Small intestine (tissue), 16 donors: ENCODE data around the gene ANKRD17. TPM values are rescaled to one million over a fixed set of nuclear protein-coding genes. Genes with fewer than 3 reads are reported as not detected.
"Not testable (repeated sequence)": the region's sequence is repeated elsewhere in the genome, so short reads cannot be mapped to it uniquely, and the experiment has no call there.

Experiments used
- DNase-seq, 2 donors: peaks; one replicate each; pipeline versions ENCODE4 v3.0.0 to v3.0.0-alpha.2; 2013
- FAIRE-seq: peaks from 2 replicates; lab custom pipeline; 2012; peaks lifted over from hg19 to GRCh38; lab: Jason Lieb, UNC
- H3K27ac ChIP-seq, 3 donors: one replicate each; pipeline ENCODE4 v1.5.1; 2013; ENCODE audit warnings: low read length in 2 of 3, mild to moderate bottlenecking in 2 of 3, control low read depth in 1 of 3, inconsistent platforms in 1 of 3, low read depth in 1 of 3, moderate library complexity in 1 of 3
- H3K27me3 ChIP-seq, 3 donors: one replicate each; pipeline ENCODE4 v1.6.1; 2013; ENCODE audit warnings: low read length in 3 of 3, inconsistent platforms in 1 of 3; ENCODE audit not compliant: control insufficient read depth in 3 of 3, insufficient read depth in 3 of 3
- H3K36me3 ChIP-seq, 3 donors: one replicate each; pipeline ENCODE4 v1.6.1; 2013; ENCODE audit warnings: low read length in 3 of 3, inconsistent platforms in 1 of 3, low read depth in 1 of 3, mild to moderate bottlenecking in 1 of 3, moderate library complexity in 1 of 3; ENCODE audit not compliant: control insufficient read depth in 3 of 3, insufficient read depth in 2 of 3
- H3K4me1 ChIP-seq, 3 donors: one replicate each; pipeline ENCODE4 v1.6.1; 2013; ENCODE audit warnings: low read length in 2 of 3, inconsistent platforms in 1 of 3, low read depth in 1 of 3, mild to moderate bottlenecking in 1 of 3, moderate library complexity in 1 of 3; ENCODE audit not compliant: control insufficient read depth in 3 of 3, insufficient read depth in 2 of 3
- H3K4me3 ChIP-seq, 3 donors: one replicate each; pipeline ENCODE4 v1.5.1; 2013; ENCODE audit warnings: low read length in 3 of 3, control low read depth in 1 of 3, inconsistent platforms in 1 of 3, low read depth in 1 of 3, mild to moderate bottlenecking in 1 of 3, moderate library complexity in 1 of 3
- H3K9me3 ChIP-seq, 2 donors: one replicate each; pipeline ENCODE4 v1.6.1; 2013; ENCODE audit warnings: low read depth in 1 of 2, low read length in 1 of 2; ENCODE audit not compliant: control insufficient read depth in 2 of 2, insufficient read depth in 1 of 2
- WGBS, 3 donors: extraction: QIAGEN DNeasy Blood & Tissue Kit; methylation state at CpG; one replicate each; pipeline ENCODE4 v1.1.7; 2013; 5-methylcytosine and 5-hydroxymethylcytosine counted together
- long read RNA-seq, 10 donors: transcript quantifications; one replicate each; lab custom pipeline, GENCODE V29; 2026
- polyA plus RNA-seq, 4 donors: library from polyadenylated mRNA; stranded (reverse) in 3 of 4; unstranded in 1 of 4; fragments of 200-250 nt in 3 of 4; fragments of 120-200 nt in 1 of 4; gene quantifications; one replicate each; pipeline versions ENCODE4 v1.2.1 to v1.2.3, GENCODE V29; 2013
- donor health status: healthy with polysubstance abuse.
- donor health status: control.
- donor health status: control.
- donor health status: Bipolar disorder and iron deficiency.
- donor health status: healthy.

The ANKRD17 gene, protein sequence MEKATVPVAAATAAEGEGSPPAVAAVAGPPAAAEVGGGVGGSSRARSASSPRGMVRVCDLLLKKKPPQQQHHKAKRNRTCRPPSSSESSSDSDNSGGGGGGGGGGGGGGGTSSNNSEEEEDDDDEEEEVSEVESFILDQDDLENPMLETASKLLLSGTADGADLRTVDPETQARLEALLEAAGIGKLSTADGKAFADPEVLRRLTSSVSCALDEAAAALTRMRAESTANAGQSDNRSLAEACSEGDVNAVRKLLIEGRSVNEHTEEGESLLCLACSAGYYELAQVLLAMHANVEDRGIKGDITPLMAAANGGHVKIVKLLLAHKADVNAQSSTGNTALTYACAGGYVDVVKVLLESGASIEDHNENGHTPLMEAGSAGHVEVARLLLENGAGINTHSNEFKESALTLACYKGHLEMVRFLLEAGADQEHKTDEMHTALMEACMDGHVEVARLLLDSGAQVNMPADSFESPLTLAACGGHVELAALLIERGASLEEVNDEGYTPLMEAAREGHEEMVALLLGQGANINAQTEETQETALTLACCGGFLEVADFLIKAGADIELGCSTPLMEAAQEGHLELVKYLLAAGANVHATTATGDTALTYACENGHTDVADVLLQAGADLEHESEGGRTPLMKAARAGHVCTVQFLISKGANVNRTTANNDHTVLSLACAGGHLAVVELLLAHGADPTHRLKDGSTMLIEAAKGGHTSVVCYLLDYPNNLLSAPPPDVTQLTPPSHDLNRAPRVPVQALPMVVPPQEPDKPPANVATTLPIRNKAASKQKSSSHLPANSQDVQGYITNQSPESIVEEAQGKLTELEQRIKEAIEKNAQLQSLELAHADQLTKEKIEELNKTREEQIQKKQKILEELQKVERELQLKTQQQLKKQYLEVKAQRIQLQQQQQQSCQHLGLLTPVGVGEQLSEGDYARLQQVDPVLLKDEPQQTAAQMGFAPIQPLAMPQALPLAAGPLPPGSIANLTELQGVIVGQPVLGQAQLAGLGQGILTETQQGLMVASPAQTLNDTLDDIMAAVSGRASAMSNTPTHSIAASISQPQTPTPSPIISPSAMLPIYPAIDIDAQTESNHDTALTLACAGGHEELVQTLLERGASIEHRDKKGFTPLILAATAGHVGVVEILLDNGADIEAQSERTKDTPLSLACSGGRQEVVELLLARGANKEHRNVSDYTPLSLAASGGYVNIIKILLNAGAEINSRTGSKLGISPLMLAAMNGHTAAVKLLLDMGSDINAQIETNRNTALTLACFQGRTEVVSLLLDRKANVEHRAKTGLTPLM (N-terminal part only)
- polyA plus RNA-seq, result 10 to 100 TPM; 12.2 to 52.3 (median 12.9) TPM
- long read RNA-seq, donor 1, partial matches to known transcripts, result 46 of 46 reads
- long read RNA-seq, donor 1, other reads (novel, unspliced or antisense), result 0 of 46 reads
- long read RNA-seq, donor 2, partial matches to known transcripts, result 8 of 8 reads
- long read RNA-seq, donor 2, other reads (novel, unspliced or antisense), result 0 of 8 reads
- long read RNA-seq, donor 3, partial matches to known transcripts, result 31 of 31 reads
- long read RNA-seq, donor 3, other reads (novel, unspliced or antisense), result 0 of 31 reads
- long read RNA-seq, donor 4, result 0 reads
- long read RNA-seq, donor 5, result 0 reads
- long read RNA-seq, donor 6, partial matches to known transcripts, result 5 of 5 reads
- long read RNA-seq, donor 6, other reads (novel, unspliced or antisense), result 0 of 5 reads
- long read RNA-seq, donor 7, partial matches to known transcripts, result 7 of 7 reads
- long read RNA-seq, donor 7, other reads (novel, unspliced or antisense), result 0 of 7 reads
- long read RNA-seq, donor 8, result 0 reads
- long read RNA-seq, donor 9, result 0 reads
- long read RNA-seq, donor 10, partial matches to known transcripts, result 61 of 63 reads
- long read RNA-seq, donor 10, other reads (novel, unspliced or antisense), result 0 of 63 reads

DNA sequence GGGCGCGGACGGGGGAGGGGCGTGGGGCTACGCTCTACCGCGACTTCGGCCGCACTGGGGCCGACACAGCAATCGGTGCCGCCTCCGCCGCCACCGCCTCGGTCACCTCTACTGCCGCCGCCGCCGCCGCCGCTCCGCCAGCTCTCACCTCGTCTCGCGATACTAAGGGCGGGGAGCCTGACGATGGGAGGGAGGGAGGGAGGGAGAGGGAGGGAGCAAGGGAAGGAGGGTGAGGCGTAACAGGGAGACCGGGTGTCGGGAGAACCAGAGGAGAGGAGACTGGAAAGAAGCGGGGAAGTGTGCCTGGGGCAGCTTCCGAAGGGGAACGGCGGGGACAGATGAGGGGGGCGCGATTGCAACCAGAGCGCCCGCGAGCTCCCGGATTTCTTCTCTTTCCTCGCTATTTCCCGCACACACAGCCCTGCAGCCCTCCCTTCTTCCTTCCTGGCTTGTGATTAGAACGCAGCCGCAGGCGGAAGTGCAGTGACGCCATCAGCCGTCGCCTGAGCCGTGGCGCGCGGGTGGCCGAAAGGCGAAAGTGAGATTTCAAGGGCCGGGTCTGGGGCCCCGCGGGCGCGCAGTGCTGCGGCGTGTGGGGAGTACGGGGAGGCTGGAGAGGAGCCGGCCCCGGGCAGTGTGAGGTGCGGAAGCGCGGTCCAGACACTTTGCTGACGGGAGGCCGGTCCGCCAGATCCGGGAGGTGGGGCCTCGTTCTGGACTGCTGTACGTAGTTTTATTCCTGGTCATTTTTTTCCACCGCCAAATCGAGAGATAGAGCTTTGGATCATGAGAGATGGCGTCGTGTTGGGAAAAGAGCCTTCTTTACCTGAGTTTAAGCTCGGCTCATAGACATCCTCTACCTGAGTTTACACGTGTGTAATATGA, at the start of gene ANKRD17:
Gene ANKRD17 (minus strand): TSS at position 113 of the 885 bp plus-strand sequence. CDS start 130 bp downstream, outside the sequence.
- H3K4me3 ChIP-seq, result peak within 1 kb of the TSS; percentile 94 to 97 (median 96)
- peaks cover 0 to 16% (median 2%) of the 10 kb centered on the region in 3 donors for H3K4me1 ChIP-seq
- H3K9me3 ChIP-seq, result no peaks in the 10 kb centered on the region
- 0 to 1% (median 1%) methylated on average over 60 to 80 of the region's 80 CpGs for WGBS, 3 donors
- no peaks in the 10 kb centered on the region for H3K27me3 ChIP-seq
- H3K36me3 ChIP-seq, result peaks cover 0 to 6% (median 0%) of the 10 kb centered on the region in 3 donors
- H3K27ac ChIP-seq, result peak within 1 kb of the TSS; percentile 99 to 100 (median 100)
- DNase-seq (peak; percentile 94 to 99), FAIRE-seq (no peak)

DNA sequence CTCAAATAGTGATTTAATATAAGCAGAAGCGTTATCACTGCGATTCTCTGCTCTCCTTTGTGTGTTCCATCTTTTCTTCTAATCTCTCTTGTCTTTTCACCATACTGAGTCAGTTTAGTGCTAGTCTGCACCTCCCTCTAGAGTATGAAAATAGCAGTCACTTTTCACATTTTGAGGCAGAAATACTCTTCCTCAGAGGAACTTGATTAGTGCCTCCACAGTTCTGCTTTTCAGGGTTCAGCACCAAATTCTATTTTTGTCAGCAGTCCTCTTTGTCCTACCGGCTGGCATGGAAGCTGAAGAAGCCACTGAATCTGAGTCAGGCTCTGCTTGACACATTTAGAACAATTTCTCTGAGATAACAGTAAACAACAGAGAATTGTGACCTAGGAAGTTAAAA, 49.7 kb upstream of the ANKRD17 start:
- Histone ChIP-seq H3K27me3 (no peaks in the 10 kb centered on the region), H3K9me3 (peaks cover 0 to 4% of the 10 kb centered on the region in 2 donors), H3K4me1 (no peaks in the 10 kb centered on the region), H3K4me3 (no peak overlapping the region), H3K27ac (no peak overlapping the region), H3K36me3 (no peaks in the 10 kb centered on the region)
- FAIRE-seq (no peak), DNase-seq (peak; percentile 6 to 11)
- WGBS, 3 donors, result 58 to 84% (median 71%) methylated on average over 3 of the region's 3 CpGs

DNA sequence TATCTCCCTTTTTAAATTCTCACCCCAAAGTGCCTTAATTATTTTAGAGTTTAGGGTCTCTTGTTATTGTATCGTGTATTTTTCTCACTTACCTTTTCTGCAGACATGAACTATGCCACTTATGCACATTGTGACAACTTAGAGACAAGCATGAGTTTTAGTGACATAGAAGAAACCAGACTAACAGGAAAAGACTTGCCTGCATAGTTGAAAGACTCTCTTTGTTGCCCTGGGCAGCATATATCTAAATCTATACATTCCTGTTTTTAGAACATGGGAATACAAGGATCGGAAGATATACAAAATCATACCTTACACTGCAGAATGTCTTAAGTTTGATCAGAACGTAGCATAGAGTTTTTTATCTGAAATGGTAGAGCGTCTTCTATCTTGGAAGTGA, 45.1 kb upstream of the ANKRD17 start:
- 93 to 96% (median 94%) methylated on average over 4 of the region's 4 CpGs for WGBS, 3 donors

DNA sequence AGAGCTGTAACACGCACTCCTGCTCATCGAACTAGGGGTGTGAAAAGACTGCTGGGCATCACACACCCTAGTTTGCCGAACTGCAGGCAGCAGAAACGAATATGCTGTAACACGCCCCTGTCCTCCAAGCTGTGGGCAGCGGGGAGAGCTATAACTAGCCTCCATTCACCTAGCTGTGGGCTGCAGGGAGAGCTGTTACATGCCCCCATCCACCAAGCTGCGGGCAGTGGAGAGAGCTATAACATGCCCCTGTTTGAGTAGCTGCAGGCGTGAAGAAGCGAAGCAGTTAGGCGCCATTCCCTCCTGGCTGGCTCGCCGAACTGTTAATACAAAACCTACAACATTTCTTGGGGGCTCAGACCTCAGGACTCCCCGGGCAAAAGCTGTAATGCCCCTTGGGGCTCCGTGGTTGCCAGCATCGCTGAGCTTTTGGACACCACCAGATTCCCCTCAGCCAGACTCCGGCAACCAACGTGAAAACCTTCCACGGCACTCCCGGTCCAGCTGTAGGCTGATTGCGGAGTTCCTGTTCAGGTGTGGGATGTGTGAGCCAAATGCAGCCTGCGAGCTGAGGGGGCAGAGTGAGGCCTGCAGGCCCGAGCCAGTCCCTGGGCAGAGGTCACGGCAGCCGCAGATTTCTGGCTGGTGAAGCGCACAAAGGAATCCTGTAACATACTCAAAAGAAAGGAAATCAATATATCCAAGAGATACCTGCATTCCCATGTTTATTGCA, 41.1 kb upstream of the ANKRD17 start:
- no peaks in the 10 kb centered on the region for H3K4me1 ChIP-seq
- no peak overlapping the region for H3K4me3 ChIP-seq
- H3K27me3 ChIP-seq, result no peaks in the 10 kb centered on the region
- 90 to 91% (median 91%) methylated on average over 25 of the region's 25 CpGs for WGBS, 3 donors
- H3K9me3 ChIP-seq, result peaks cover 0 to 24% of the 10 kb centered on the region in 2 donors
- no peak for FAIRE-seq
- H3K36me3 ChIP-seq, result no peaks in the 10 kb centered on the region
- DNase-seq, result no peak
- no peak overlapping the region for H3K27ac ChIP-seq

More for the DNA sequence above, 45.1 kb upstream of the ANKRD17 start:
- H3K27ac ChIP-seq, result no peak overlapping the region
- H3K4me1 ChIP-seq, result no peaks in the 10 kb centered on the region
- no peaks in the 10 kb centered on the region for H3K27me3 ChIP-seq
- H3K4me3 ChIP-seq, result no peak overlapping the region
- H3K9me3 ChIP-seq, result peaks cover 0 to 12% of the 10 kb centered on the region in 2 donors
- H3K36me3 ChIP-seq, result no peaks in the 10 kb centered on the region
- FAIRE-seq (no peak), DNase-seq (no peak)

DNA sequence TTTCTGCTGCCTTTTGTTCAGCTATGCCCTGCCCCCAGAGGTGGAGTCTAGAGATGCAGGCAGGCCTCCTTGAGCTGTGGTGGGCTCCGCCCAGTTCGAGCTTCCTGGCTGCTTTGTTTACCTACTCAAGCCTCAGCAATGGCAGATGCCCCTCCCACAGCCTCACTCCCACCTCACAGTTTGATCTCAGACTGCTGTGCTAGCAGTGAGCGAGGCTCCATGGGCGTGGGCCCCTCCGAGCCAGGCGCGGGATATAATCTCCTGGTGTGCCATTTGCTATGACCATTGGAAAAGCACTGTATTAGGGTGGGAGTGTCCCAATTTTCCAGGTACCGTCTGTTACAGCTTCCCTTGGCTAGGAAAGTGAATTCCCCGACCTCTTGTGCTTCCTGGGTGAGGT, 34.1 kb upstream of the ANKRD17 start:
- H3K36me3 ChIP-seq, H3K4me3 ChIP-seq, H3K27me3 ChIP-seq, FAIRE-seq, DNase-seq, H3K4me1 ChIP-seq, H3K27ac ChIP-seq: not testable (repeated sequence)
- 80 to 87% (median 83%) methylated on average over 9 of the region's 9 CpGs for WGBS, 3 donors
- H3K9me3 ChIP-seq, result peaks cover 1 to 26% of the 10 kb centered on the region in 2 donors

DNA sequence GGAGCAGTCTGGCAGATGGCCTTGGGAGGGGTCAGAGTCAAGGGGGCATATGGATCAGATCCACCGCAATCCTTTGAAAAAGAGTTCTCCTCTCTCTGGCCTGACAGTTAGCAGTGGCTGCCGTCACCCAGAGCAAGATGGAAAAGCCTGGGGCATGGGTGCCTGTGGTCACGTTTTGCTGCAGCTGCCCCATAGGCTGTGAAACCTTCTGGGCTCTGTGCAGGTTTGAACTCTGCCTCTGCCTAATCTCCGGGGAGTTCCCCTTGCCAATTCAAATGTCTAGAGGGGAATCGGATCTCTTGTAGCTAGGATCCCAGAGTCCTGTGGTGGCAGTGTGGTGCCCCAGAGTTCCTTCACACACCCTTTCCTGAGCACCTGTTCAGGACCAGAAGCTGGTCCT, 23.4 kb upstream of the ANKRD17 start:
- Histone ChIP-seq H3K27me3 (no peaks in the 10 kb centered on the region), H3K9me3 (peaks cover 0 to 4% of the 10 kb centered on the region in 2 donors), H3K4me3 (no peak overlapping the region), H3K27ac (no peak overlapping the region), H3K36me3 (peaks cover 0 to 4% (median 0%) of the 10 kb centered on the region in 3 donors), H3K4me1 (peaks cover 0 to 1% (median 0%) of the 10 kb centered on the region in 3 donors)
- WGBS, 3 donors, result 88 to 93% (median 92%) methylated on average over 5 of the region's 5 CpGs
- no peak for FAIRE-seq
- no peak for DNase-seq
